ENCODE data around the gene SLC1A7. TPM values are rescaled to one million over a fixed set of nuclear protein-coding genes. Genes with fewer than 3 reads are reported as not detected.

SLC1A7 gene
- total RNA-seq, 1 donor from 2014 or later, result not detected

GRCh38 chr1:53131590-53131938 is 10.9 kb downstream of the SLC1A7 start:
- DNase-seq (ENCODE audit: extremely low spot score in 2 of 2), result no peak

DNA sequence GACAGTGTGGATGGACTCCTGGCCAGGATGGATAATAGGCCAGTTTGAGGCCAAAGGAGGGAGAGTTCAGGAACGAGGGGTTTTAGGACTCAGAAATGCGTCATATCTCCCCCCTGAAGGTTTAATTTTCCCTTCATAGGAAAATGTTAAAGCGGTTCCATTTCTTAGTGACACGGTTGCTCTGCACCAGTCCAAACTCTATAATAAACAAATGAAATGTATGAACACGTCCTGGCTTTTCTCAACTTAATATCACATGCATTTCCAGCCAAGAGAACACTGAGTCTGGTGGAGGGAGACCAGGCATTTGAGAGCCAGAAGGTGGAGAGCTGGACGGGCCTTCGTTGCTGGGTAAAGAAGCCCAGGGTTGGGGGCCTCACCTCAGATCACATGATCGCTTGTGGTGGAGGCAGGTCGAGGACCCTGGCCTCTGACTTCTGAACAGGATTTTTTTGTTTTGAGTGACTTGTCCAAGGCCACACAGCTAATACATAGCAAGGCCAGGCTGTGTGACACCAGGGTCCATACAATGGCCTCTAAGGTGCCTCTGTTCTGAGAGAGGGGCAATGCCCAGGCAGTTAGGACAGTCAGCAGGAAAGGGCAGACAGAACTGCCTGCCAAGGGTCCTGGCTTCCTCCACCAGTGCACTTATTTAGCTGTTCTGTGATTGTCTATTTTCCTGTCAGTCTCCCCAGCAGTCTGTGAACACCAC is 11.4 kb downstream of the SLC1A7 start:
- no peak overlapping the region for H3K27ac ChIP-seq

More at GRCh38 chr1:53131590-53131938, 10.9 kb downstream of the SLC1A7 start:
- Histone ChIP-seq H3K27me3 (no peaks in the 10 kb centered on the region), H3K27ac (no peak overlapping the region), H3K9me3 (no peaks in the 10 kb centered on the region), H3K4me3 (no peak overlapping the region), H3K4me1 (no peaks in the 10 kb centered on the region), H3K36me3 (no peaks in the 10 kb centered on the region)
- intact Hi-C loops (cut with DNase I), result no loop called here
- no peak for TF ChIP-seq POLR2A (IDR thresholded peaks at IDR 0.05)
- TF ChIP-seq CTCF (IDR thresholded peaks at IDR 0.05), result no peak
- no peak for TF ChIP-seq POLR2AphosphoS5 (IDR thresholded peaks at IDR 0.05; ENCODE audit: insufficient read depth in 1 of 2, low read depth in 1 of 2)

GRCh38 chr1:53130598-53130877 is 11.9 kb downstream of the SLC1A7 start:
- no peaks in the 10 kb centered on the region for H3K9me3 ChIP-seq
- DNase-seq (ENCODE audit: extremely low spot score in 2 of 2), result no peak
- no peaks in the 10 kb centered on the region for H3K36me3 ChIP-seq
- no peak overlapping the region for H3K27ac ChIP-seq
- peaks cover 7% of the 10 kb centered on the region for H3K4me1 ChIP-seq
- TF ChIP-seq CTCF (IDR thresholded peaks at IDR 0.05) (no peak), POLR2AphosphoS5 (IDR thresholded peaks at IDR 0.05; ENCODE audit: insufficient read depth in 1 of 2, low read depth in 1 of 2) (no peak), POLR2A (IDR thresholded peaks at IDR 0.05) (no peak)
- intact Hi-C loops (cut with DNase I), result no loop called here
- H3K4me3 ChIP-seq, result no peak overlapping the region
- no peaks in the 10 kb centered on the region for H3K27me3 ChIP-seq

More for the DNA sequence above, 11.4 kb downstream of the SLC1A7 start:
- H3K36me3 ChIP-seq, result no peaks in the 10 kb centered on the region
- TF ChIP-seq POLR2A (IDR thresholded peaks at IDR 0.05) (no peak), CTCF (IDR thresholded peaks at IDR 0.05) (no peak), POLR2AphosphoS5 (IDR thresholded peaks at IDR 0.05; ENCODE audit: insufficient read depth in 1 of 2, low read depth in 1 of 2) (no peak)
- no peak overlapping the region for H3K4me3 ChIP-seq
- no peaks in the 10 kb centered on the region for H3K9me3 ChIP-seq
- intact Hi-C loops (cut with DNase I), result no loop called here
- peaks cover 2% of the 10 kb centered on the region for H3K4me1 ChIP-seq
- H3K27me3 ChIP-seq, result no peaks in the 10 kb centered on the region
- no peak for DNase-seq (ENCODE audit: extremely low spot score in 2 of 2)

DNA sequence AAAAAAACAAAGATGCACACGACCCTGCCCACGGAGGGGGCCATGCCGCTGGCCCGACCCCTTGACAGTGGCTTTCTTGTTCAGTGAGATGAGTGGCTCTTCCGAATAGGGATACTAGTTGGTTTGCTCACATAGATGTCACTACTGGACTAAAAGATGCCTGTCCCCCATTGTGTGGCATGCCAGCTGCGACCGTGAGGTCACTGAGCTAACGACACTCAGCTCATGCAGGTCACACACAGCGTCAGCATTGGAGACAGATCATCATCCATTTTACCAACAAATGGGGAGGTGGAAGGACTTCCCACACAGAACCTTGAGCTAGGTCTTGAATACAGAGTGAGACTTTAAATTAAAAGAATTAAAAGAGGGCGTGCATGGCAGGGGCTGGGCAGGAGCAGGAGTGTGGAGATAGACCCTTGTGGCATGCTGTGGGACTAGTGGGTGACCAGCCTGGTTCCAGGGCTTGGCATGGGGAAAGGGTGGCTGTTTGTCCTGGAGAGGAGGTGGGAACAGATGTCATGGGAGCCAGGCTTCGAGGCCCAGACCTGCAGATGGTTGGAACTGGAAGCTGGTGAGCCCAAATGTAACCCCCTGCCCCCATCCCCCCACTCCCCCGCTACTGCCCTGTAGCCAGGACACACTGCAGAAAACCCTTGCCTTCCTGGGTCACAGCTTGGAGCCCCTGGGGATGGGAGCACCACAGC is 12.4 kb downstream of the SLC1A7 start:
- Histone ChIP-seq H3K36me3 (no peaks in the 10 kb centered on the region), H3K27ac (no peak overlapping the region), H3K27me3 (no peaks in the 10 kb centered on the region), H3K9me3 (no peaks in the 10 kb centered on the region), H3K4me3 (no peak overlapping the region), H3K4me1 (peaks cover 12% of the 10 kb centered on the region)
- intact Hi-C loops (cut with DNase I), result no loop called here
- DNase-seq (ENCODE audit: extremely low spot score in 2 of 2), result no peak
- TF ChIP-seq POLR2AphosphoS5 (IDR thresholded peaks at IDR 0.05; ENCODE audit: insufficient read depth in 1 of 2, low read depth in 1 of 2), result no peak
- TF ChIP-seq POLR2A (IDR thresholded peaks at IDR 0.05), result no peak
- TF ChIP-seq CTCF (IDR thresholded peaks at IDR 0.05), result no peak

DNA sequence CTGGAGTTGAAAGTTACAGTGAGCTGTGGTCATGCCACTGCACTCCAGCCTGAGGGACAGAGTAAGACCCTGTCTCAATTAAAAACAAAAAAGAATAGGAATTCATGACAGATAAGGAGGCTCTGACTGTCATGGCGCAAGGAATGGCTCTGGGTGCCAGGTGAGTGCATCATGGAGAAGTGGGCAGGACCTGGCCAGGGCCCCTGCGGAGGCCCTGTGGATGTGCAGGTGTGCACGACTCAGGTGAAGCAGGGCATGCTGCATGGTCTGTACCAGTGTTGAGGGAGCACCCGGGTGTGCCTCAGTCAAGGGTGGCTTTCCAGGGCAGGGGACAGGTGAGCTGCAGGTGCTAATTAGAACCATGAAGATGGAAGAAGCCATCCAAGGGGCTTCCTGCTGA is 14.0 kb downstream of the SLC1A7 start:
- no peak overlapping the region for H3K27ac ChIP-seq
- H3K4me3 ChIP-seq, result no peak overlapping the region
- no peak for DNase-seq (ENCODE audit: extremely low spot score in 2 of 2)
- peaks cover 21% of the 10 kb centered on the region for H3K4me1 ChIP-seq
- H3K36me3 ChIP-seq, result no peaks in the 10 kb centered on the region
- intact Hi-C loops (cut with DNase I), result no loop called here
- TF ChIP-seq POLR2A (IDR thresholded peaks at IDR 0.05) (no peak), POLR2AphosphoS5 (IDR thresholded peaks at IDR 0.05; ENCODE audit: insufficient read depth in 1 of 2, low read depth in 1 of 2) (no peak), CTCF (IDR thresholded peaks at IDR 0.05) (no peak)
- H3K27me3 ChIP-seq, result no peaks in the 10 kb centered on the region
- no peaks in the 10 kb centered on the region for H3K9me3 ChIP-seq
